IPS-18c (cell line): Measurements from ENCODE around the gene KDM4C.
"Not testable (repeated sequence)": the region's sequence is repeated elsewhere in the genome, so short reads cannot be mapped to it uniquely, and the experiment has no call there.

Source experiments
- H3K4me3 ChIP-seq: 2 replicates; pipeline ENCODE4 v1.7.0; 2013; ENCODE audit warnings: low read depth, mild to moderate bottlenecking, low read length, moderate library complexity; ENCODE audit not compliant: insufficient read depth
- H3K9me3 ChIP-seq: one replicate; pipeline ENCODE4 v1.6.1; 2013; ENCODE audit warnings: mild to moderate bottlenecking, low read length, moderate library complexity; ENCODE audit not compliant: control insufficient read depth, insufficient read depth

The KDM4C gene

DNA sequence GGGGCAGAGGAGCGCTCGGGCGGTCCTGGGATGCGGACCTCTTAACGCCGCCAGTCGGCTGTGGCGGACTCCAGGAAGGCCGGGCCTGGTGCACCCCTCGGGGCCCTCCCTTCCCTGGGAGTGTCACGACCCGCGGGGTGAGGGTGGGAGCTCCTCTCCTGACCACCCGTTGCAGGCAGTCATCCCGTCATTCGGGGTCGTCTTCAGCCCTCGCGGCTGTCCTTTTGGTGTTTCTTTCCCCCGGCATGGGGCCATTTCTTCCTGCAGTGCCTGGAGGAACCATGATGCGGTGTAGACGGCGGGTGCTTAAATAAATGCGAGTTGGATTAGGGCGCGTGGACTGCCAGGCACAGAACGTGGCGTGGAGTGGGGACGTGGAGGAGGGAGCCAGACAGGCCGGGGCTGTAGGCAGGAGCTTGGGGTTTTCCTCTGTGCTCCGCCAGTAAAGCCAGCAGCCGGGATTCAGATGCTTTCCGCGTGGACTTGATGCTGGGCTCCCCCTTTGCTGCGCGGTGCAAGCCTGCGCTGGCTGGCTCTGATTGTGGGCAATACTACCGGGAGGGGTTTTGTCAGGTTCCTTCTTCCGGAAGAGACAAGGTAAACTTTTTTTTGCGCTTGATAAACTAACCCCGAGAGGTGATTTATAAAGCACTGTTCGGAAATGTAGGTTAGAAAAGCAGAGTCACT lies 868 bp downstream of the KDM4C start:
- H3K4me3 ChIP-seq: peak overlapping the region; percentile 95
- H3K9me3 ChIP-seq: no peaks in the 10 kb centered on the region

DNA sequence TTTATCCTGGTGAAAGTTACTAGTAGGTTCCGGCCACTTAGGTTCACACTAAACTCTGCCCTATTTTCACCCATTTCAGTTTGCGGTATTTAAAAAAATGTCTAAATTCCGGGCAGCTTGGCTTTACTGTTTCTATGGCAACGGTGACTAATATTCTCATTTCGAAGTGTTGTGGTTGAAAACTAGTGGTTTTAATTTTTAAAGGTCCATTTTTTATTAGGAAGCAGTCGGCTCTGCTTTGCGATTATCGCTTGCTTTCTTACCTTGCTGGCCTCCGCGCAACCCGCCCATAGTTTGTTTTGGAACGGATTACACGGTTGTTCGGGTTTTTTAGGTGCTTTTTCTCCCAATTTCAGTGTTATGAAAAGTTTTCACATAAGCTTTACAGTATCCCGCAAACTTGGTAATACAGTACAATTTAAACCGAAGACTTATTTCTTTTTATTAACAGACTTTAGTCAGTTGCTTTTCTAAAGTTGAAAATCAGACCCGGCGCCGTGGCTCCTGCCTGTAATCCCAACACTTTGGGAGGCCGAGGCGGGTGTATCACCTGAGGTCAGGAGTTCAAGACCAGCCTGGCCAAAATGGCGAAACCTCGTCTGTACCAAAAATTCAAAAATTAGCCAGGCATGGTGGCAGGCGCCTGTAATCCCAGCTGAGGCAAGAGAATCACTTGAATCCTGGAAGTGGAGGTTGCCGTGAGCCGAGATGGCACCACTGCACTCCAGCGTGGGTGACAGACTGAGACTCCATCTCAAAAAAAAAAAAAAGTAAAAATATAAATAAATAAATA lies 1.6 kb downstream of the KDM4C start:
- no peaks in the 10 kb centered on the region for H3K9me3 ChIP-seq
- H3K4me3 ChIP-seq: peak overlapping the region; percentile 95

DNA sequence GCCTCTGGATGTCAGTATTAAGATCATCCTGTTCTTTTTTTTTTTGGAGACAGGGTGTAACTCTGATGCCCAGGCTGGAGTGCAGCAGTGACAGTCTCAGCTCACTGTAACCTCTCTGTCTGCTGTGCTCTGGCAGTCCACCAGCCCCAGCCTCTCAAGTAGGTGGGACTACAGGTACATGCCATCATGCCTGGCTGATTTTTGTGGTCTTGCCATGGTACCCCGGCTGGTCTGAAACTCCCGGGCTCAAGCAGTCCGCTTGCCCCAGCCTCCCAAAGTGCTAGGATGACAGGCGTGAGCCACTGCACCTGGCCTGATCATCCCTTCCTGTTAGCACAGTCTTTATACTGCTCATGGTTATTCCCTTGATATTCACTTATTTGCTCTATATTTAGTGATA lies 3.5 kb downstream of the KDM4C start:
- no peak overlapping the region for H3K4me3 ChIP-seq

DNA sequence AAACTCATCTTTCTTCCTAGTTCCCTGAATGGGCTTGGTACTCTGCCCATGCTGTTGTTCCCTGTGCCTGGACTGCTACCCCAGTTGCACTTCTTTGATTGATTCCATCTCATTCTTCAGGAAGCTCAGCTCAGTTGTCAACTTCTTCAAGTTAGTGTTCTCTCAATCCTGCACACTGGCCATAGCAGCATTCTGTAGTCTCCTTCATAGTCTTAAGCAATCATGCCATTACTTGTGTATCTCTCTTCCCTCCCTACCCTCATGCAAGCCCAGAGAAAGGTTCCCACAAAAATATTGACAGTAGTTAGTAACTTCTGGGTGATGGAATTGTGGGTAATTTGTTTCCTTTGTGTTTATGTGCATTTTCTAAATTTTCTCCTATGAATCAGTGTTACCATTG lies 5.5 kb downstream of the KDM4C start:
- Histone ChIP-seq H3K9me3 (no peaks in the 10 kb centered on the region), H3K4me3 (no peak overlapping the region)

More for the DNA sequence above, 3.5 kb downstream of the KDM4C start:
- no peaks in the 10 kb centered on the region for H3K9me3 ChIP-seq

DNA sequence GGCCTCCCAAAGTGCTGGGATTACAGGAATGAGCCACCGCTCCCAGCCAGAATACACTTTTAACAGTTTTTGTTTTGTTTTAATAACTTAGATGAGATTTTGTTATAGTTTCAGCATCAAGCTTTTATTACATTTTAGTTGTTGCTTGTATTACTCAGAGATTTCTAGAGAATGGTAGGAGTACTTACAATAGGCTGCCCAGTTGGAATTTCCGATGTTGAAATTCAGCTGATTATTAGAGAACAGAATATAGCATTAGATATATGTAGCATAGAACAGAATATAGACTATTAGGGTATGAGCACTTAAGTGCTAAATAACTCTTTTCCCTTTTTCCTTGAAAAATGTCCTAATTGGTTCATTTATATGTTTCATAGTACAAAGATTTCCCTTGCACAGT lies 6.2 kb downstream of the KDM4C start:
- Histone ChIP-seq H3K4me3 (no peak overlapping the region), H3K9me3 (no peaks in the 10 kb centered on the region)

DNA sequence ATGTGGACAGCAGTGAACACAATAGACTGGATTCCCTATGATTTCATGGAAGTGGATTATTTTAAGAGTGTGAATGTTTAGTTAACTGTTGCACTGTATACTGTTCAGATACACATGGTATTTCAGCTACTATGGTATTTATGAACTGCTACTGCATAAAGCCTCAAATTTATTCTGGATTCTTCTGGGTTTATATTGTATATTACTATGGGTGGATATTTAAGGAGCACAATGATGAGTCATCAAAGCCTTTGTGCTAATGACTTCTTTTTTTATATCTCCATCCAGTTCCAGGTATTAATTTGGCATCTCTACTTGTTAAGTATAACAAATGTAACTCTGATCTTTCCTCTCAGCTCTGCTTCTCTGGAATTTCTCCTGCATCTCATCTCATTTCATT lies 6.8 kb downstream of the KDM4C start:
- no peaks in the 10 kb centered on the region for H3K9me3 ChIP-seq

DNA sequence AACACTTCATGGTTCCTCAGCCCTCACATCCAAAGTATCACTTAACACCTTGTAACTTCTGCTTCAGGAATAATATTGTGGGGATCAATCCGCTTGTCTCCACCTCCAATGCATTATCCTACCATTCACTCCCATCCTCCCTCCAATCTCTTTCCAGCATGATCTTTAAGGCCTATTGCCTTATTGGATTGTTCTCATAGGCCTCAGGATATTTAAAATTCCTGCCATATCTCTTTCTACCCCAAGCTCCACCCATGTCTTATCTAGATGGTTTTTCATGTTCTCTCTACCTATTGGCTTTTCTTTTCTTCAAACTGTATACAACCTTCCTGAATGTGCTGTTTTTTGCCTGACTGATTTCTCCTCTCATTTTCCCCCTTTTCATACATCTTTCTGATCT lies 7.2 kb downstream of the KDM4C start:
- H3K4me3 ChIP-seq: no peak overlapping the region
- H3K9me3 ChIP-seq: no peaks in the 10 kb centered on the region

More for the DNA sequence above, 6.8 kb downstream of the KDM4C start:
- no peak overlapping the region for H3K4me3 ChIP-seq

DNA sequence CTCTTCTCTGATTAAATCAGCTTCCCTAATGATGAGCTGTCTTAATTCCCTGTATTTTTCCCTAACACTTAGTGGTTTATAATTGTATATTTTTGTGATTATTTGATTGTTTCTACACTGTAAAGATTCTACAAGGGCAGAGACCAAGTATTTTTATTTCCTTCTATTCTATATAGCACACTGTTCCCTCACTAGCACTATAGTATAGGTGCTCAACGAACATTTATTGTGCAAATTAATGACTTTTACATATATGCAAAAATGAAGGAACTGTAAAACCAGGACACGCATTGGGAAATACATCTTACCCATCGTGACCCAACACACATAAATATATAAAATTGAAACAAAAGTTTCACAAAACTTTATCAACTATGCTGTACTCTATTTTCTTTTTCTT lies 7.6 kb downstream of the KDM4C start:
- no peaks in the 10 kb centered on the region for H3K9me3 ChIP-seq
- H3K4me3 ChIP-seq: no peak overlapping the region

DNA sequence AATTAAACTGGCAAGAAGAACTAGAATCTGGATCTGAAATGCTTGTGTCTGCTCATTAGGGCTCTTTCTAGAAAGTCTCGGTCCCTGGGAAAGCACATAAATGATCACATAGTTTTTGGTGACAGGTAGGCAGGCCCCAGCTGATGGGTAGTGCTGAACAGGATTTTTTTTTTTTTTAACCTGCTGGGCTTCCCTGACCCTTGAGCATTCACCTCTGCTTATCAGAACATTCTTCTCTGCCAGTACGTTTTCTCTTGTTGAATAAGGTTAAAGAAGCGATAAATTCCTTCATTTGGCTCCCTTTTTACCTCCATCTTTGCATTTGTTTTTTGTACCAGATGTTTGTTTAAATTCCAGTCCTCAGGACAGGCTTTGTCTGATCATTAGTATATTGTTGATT lies 8.8 kb downstream of the KDM4C start:
- Histone ChIP-seq H3K4me3 (no peak overlapping the region), H3K9me3 (no peaks in the 10 kb centered on the region)

DNA sequence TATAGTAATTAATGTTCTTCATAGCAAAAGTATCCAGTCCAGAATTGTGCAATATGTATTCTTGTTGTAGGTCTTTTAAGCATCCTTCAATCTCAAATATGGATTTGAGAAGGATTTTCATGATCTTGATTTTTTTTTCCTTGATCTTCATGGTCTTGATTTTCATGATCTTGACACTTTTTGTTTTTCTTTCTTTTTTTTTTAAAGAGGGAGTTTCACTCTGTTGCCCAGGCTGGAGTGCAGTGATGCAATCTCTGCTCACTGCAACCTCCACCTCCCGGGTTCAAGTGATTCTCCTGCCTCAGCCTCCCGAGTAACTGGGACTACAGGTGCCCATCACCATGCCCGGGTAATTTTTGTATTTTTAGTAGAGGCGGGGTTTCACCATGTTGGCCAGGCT lies 10.8 kb downstream of the KDM4C start:
- H3K4me3 ChIP-seq: not testable (repeated sequence)

DNA sequence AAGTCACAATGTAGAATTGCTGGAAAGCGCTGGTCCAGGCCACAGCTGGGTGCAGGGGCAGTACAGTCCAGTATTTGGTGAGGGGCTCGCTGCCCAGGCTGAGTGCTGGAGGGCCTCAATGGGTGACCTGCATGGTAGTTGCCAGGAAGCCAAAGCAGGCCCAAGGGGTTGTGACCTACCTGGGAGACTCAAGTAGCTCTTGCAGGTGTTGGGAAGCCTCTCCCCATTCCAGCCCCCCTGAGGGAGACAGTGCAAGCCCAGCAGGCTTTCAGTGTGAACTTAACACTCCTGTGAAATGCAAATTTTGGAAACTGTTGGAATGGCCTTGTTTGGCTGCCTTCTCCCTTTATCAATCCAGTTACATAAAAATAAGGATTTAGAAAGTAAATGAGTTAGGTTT lies 13.9 kb downstream of the KDM4C start:
- no peak overlapping the region for H3K4me3 ChIP-seq
- no peaks in the 10 kb centered on the region for H3K9me3 ChIP-seq

More for the DNA sequence above, 10.8 kb downstream of the KDM4C start:
- H3K9me3 ChIP-seq: not testable (repeated sequence)

DNA sequence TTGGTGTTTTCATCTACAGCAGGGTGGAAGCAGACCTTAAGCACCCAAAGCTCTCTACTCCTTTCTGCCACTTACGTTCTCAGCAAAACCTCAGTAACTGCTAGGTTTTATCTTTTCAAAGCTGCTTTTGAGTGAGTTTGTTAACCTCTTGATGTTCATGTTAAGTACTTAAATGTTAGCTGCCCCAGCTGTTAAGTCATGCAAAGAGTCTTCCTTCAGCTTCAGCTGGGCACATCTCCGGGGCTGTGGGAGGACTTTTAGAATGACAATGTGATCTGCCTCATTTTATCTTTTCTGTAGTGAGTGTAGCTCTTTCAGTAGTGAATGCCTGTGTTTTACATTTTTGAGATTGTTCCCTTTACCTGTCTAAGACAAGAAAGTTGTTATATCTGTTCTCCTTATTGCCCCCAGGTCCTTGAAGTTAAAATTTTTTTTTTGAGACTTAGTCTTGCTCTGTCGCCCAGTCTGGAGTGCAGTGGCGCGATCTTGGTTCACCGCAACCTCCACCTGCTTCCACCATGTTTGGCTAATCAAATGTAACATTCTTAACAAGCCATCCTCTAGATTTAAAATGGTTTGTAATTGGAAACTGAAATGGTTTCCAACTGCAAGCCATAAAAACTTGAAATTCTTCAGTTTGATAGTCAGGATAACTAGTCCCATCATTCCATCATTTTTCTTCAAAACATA lies 19.6 kb downstream of the KDM4C start:
- H3K4me3 ChIP-seq: no peak overlapping the region

DNA sequence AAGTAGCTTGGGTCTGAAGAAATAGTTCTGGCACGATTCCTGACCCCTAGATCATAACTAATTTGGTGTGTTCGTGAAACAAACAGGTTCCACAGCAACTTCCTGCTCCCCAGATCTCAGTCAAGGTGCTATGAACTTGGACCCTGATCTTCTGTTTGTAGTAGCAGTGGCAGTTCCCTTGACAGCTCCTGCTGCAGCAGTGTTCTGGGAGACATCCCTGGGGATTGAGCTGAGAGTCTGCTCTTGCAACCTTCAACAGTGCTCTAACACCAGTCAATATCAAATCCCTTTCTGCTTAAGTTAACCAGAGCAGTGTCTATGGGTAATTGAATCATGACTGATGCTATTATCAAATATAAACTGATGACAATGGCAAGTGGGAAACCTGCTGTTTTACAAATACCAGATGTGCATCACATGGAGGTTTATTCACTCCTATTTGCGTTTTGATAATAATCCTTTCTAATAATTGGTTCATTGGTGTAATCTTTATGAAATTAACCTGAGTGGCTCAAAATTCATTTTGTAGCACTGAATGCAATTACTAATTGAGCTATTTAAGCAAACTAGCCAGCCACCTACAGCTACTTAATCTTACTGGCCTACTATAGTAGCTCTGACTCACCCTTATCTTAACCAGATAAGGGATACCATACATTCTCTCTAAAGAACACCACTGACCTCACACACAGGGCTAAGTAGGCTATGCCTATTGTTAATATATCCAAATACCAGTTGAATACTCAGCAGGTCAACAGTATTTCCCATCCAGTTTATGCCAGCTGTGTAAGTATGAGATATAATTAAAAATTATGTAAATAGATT lies 21.9 kb downstream of the KDM4C start:
- H3K9me3 ChIP-seq: no peaks in the 10 kb centered on the region
- no peak overlapping the region for H3K4me3 ChIP-seq

More for the DNA sequence above, 19.6 kb downstream of the KDM4C start:
- H3K9me3 ChIP-seq: no peaks in the 10 kb centered on the region

DNA sequence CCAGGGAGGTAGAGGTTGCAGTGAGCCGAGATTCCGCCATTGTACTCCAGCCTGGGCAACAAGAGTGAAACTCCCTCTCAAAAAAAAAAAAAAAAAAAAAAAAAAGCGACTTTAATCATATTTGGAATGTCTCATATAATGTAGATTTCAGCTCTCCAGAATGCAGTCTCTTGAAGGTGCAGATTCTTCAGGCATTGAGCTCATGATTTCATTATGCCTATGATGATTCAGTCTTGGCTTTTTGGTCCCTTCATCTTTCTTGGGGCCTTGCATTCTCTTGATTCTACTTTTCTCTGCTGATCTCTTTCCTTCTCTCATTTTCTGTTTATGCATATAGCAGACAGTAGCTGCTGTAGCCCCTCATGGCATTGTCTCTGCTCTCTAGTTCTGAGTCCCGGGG lies 22.9 kb downstream of the KDM4C start:
- H3K9me3 ChIP-seq: no peaks in the 10 kb centered on the region
- no peak overlapping the region for H3K4me3 ChIP-seq

DNA sequence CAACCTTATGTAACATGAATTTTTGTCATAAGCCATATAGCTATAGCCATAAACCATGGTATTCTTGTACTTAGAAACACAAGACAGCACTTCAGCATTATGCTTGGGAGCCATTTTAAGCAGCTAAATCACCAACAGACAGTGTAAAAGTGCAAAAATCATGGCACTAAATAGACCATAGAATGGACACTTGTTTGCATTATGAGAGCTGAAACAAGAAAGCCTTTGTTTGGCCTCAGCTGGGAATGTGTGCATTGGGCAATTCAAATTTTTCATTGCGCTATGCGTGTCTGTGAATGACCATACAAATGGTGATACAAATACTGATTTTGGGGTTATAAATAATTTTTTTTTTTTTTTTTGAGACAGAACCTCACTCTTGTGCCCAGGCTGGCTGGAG lies 23.7 kb downstream of the KDM4C start:
- H3K4me3 ChIP-seq: no peak overlapping the region
- H3K9me3 ChIP-seq: no peaks in the 10 kb centered on the region

DNA sequence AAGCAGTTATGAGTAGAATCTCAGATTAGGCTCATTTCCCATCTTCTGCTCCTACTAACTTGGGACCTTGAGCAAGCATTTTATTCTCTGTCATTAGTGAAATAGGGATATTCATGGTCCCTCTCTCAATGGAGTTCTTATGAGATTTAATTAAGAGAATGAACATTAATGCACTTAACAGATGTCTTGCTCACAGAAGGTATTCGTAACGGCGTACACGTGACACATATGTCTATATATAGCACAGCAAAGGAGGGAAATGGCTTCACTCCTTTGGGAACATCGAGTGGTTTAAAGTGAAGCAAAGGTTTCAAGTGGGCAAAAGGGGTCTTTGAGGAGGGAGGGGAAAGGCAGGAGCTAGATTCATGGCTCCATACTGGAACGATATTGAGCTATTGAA lies 24.6 kb downstream of the KDM4C start:
- Histone ChIP-seq H3K4me3 (no peak overlapping the region), H3K9me3 (no peaks in the 10 kb centered on the region)

DNA sequence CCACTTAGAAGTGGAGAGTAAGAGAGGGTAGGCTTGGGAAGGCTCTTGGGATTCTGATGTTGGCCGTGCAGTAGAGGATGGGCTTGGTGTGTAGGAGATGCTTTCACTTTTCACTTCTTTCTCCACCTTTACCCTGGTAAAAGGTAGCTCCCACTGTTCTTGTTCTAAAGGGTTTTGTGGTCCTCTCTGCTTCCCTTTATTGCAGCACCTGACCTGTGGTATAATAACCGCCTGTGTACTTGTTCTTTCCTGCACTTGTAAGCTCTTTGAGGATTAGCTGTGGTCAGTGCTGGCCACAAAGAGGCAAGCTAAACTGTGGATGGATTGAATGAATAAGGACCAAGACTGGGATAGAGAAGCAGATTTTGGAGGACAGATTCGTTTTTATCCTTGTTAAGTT lies 25.2 kb downstream of the KDM4C start:
- Histone ChIP-seq H3K9me3 (no peaks in the 10 kb centered on the region), H3K4me3 (no peak overlapping the region)
